AG09319 (cell line): Measurements from ENCODE around the gene TANGO6.

Source experiments
- DNase-seq: peaks from one replicate; pipeline ENCODE4 v3.0.0-alpha.2; 2010; ENCODE audit warnings: low read depth; ENCODE audit errors: extremely low read depth
- CTCF ChIP-seq: IDR thresholded peaks from 2 replicates; pipeline ENCODE4 v1.5.1; 2011; ENCODE audit warnings: low read depth, mild to moderate bottlenecking, inconsistent platforms, low read length, moderate library complexity

TANGO6 gene

GRCh38 chr16:69036399-69037091 is 193.2 kb downstream of the TANGO6 start:
- TF ChIP-seq CTCF = no peak
- no peak for DNase-seq

- DNase-seq = no peak
- no peak for TF ChIP-seq CTCF
These were observed 194.2 kb downstream of the TANGO6 start for GRCh38 chr16:69037373-69038160.

- no peak for DNase-seq
- no peak for TF ChIP-seq CTCF
These were observed 196.1 kb downstream of the TANGO6 start for GRCh38 chr16:69039333-69039941.

GRCh38 chr16:69040144-69040909 is 197.0 kb downstream of the TANGO6 start:
- no peak for DNase-seq
- no peak for TF ChIP-seq CTCF

- TF ChIP-seq CTCF = no peak
- no peak for DNase-seq
These were observed 205.2 kb downstream of the TANGO6 start for GRCh38 chr16:69048328-69049120.

- no peak for DNase-seq
These were observed 205.8 kb downstream of the TANGO6 start for GRCh38 chr16:69049146-69049545.

More at GRCh38 chr16:69049146-69049545, 205.8 kb downstream of the TANGO6 start:
- TF ChIP-seq CTCF = no peak
